B cell (primary cell): Measurements from ENCODE around the gene CACNA2D4.

Experiments
- CTCF ChIP-seq: fragments of 200-600 bp; IDR thresholded peaks from one replicate; pipeline ENCODE4 v1.8.0; 2022; ENCODE audit warnings: antibody characterized with exemption, mild to moderate bottlenecking
- EZH2 ChIP-seq: IDR thresholded peaks from 2 replicates; pipeline ENCODE4 v1.6.1; 2012; ENCODE audit warnings: borderline replicate concordance, low read depth, mild to moderate bottlenecking, moderate library complexity, low read length; ENCODE audit not compliant: insufficient read depth, poor library complexity, severe bottlenecking

DNA sequence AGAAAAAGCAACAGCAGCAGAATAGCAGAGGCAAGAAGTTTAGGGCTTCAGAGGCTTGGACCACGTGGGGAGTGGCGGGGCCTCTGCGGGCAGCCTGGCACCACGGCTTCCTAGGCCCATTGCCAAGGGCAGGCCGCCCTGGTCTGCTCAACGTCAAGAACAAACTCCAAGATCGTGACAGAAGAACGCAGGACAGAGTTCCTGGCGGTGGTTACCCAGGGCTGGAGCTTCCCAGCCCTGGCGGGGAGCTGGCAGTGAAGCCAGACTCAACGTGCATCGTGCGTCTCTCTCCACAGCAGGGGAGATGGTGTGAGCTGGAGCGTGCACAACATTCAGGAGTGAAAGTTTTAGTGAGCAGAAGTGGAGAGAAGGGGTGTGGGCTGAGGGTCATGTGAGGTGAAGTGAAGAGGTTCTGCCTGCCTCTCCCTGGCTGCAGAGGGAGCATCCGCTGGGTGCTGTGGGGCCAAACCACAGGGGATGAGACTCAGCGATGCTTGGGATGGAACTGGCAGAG, 13.9 kb upstream of the CACNA2D4 start:
- no peak for TF ChIP-seq CTCF
- TF ChIP-seq EZH2: no peak
